ENCODE results near the gene PCDH18. TPM values are rescaled to one million over a fixed set of nuclear protein-coding genes. Genes with fewer than 3 reads are reported as not detected.

Gene PCDH18, protein sequence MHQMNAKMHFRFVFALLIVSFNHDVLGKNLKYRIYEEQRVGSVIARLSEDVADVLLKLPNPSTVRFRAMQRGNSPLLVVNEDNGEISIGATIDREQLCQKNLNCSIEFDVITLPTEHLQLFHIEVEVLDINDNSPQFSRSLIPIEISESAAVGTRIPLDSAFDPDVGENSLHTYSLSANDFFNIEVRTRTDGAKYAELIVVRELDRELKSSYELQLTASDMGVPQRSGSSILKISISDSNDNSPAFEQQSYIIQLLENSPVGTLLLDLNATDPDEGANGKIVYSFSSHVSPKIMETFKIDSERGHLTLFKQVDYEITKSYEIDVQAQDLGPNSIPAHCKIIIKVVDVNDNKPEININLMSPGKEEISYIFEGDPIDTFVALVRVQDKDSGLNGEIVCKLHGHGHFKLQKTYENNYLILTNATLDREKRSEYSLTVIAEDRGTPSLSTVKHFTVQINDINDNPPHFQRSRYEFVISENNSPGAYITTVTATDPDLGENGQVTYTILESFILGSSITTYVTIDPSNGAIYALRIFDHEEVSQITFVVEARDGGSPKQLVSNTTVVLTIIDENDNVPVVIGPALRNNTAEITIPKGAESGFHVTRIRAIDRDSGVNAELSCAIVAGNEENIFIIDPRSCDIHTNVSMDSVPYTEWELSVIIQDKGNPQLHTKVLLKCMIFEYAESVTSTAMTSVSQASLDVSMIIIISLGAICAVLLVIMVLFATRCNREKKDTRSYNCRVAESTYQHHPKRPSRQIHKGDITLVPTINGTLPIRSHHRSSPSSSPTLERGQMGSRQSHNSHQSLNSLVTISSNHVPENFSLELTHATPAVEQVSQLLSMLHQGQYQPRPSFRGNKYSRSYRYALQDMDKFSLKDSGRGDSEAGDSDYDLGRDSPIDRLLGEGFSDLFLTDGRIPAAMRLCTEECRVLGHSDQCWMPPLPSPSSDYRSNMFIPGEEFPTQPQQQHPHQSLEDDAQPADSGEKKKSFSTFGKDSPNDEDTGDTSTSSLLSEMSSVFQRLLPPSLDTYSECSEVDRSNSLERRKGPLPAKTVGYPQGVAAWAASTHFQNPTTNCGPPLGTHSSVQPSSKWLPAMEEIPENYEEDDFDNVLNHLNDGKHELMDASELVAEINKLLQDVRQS
- total RNA-seq = 1 to 10 TPM; 3.6 to 7.7 TPM
- polyA plus RNA-seq = under 1 TPM; 0.89 to 0.90 TPM

DNA sequence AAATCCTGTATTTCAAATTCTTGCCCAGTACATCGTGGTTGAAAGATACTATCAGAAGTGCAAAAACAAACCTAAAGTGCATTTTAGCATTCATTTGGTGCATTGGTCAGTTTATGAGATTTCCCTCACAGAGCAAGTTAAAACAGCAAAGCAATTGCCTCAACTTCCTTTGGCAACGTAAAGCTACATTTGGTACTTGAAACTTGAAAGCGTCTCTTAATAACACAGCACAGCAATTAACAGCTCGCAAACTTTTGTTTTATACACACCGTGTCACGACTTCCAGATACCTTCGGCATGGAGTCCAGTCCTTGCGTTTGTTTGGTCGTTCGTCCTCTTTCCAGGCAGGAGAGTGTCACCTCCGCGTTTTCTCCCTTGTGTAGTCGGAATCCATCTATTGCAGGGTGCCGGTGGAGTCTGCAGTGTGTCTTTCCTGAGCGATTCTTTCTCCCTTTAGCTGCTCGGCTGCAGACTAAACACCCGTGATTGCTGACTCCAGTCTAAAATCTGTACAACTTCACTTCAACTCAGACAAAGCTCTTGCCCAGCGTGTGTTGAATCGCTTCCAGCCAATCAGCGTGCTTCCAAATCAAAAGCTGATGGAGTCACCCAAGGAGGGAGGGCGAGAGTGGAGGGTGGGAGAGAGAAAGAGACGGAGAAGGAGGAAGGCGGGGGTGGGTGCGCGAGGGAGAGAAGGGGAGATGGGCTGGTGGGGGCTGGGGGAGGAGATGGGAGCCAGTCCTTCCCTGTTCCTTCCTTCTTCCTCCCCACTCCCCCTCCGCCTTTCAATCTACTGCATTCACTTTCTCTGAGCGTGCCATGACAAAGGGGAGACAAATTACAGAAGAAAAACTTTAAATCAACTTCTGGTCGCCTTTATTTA, at the start of gene PCDH18:
PCDH18 (minus strand) TSS at position 509 of the 883 bp plus-strand sequence; CDS start at position 103, 406 bp downstream.
- H3K4me1 ChIP-seq (ENCODE audit: control insufficient read depth in 4 of 4, insufficient read depth in 4 of 4, low read length in 3 of 4) = peaks cover 0 to 4% (median 0%) of the 10 kb centered on the region in 4 donors
- H3K4me3 ChIP-seq (ENCODE audit: low read depth in 1 of 3, low read length in 3 of 3) = peak within 1 kb of the TSS in 2 of 3 donors; percentile 33 to 47
- peak within 1 kb of the TSS; percentile 22 to 46 for H3K27ac ChIP-seq (ENCODE audit: low read depth in 1 of 2, low read length in 2 of 2)
- no peaks in the 10 kb centered on the region for H3K36me3 ChIP-seq (ENCODE audit: control insufficient read depth in 4 of 4, insufficient read depth in 3 of 4, low read depth in 1 of 4, low read length in 3 of 4)
- TF ChIP-seq, protein P1, sequence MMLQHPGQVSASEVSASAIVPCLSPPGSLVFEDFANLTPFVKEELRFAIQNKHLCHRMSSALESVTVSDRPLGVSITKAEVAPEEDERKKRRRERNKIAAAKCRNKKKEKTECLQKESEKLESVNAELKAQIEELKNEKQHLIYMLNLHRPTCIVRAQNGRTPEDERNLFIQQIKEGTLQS (IDR thresholded peaks at IDR 0.05) = no peak
- peak; percentile 9 to 17 for TF ChIP-seq RAD21 (IDR thresholded peaks at IDR 0.05)
- peaks cover 0 to 3% (median 0%) of the 10 kb centered on the region in 4 donors for H3K9me3 ChIP-seq (ENCODE audit: control insufficient read depth in 4 of 4, low read length in 3 of 4)
- WGBS = 4% methylated on average over 28 of the region's 28 CpGs
- DNase-seq (ENCODE audit: low spot score) = no peak
- peak within 1 kb of the TSS in 1 of 2 donors; percentile 31 for H3K9ac ChIP-seq (ENCODE audit: low read depth in 1 of 2, low read length in 2 of 2)
- H3K27me3 ChIP-seq (ENCODE audit: control insufficient read depth in 4 of 4, insufficient read depth in 4 of 4, low read length in 3 of 4) = peaks cover 0 to 2% (median 0%) of the 10 kb centered on the region in 4 donors

DNA sequence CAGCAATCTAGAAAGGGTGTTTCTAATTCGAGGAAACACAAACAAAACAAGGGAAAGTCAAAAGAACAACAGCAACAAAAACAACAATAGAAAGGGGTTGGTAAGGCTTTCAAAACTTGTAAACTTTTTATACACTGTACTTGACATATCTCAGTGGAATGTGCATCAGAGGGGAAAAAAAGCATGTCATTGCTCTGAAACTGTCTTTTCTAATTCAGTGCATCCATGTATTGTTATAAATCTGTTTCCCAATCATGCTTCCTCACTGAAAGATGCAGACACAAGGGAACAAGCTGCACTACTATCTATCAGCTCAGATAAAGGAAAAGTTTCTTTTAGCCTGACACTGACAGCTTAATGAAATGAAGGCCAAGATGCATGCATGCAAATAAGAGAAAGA, 44.2 kb upstream of the PCDH18 start:
- H3K36me3 ChIP-seq (ENCODE audit: control insufficient read depth in 4 of 4, insufficient read depth in 3 of 4, low read depth in 1 of 4, low read length in 3 of 4) = no peaks in the 10 kb centered on the region
- no peaks in the 10 kb centered on the region for H3K9me3 ChIP-seq (ENCODE audit: control insufficient read depth in 4 of 4, low read length in 3 of 4)
- no peaks in the 10 kb centered on the region for H3K27me3 ChIP-seq (ENCODE audit: control insufficient read depth in 4 of 4, insufficient read depth in 4 of 4, low read length in 3 of 4)
- TF ChIP-seq FOXA1 (IDR thresholded peaks at IDR 0.05) (no peak), HNF4G (IDR thresholded peaks at IDR 0.05) (no peak), RAD21 (IDR thresholded peaks at IDR 0.05) (no peak), FOXA2 (IDR thresholded peaks at IDR 0.05) (no peak), GABPA (IDR thresholded peaks at IDR 0.05 in 1 of 2, conservative IDR thresholded peaks at IDR 0.05 in 1 of 2) (no peak), EGR1 (IDR thresholded peaks at IDR 0.05; ENCODE audit: low read depth in 2 of 2) (no peak), TAF1 (conservative IDR thresholded peaks at IDR 0.05) (no peak), JUND (IDR thresholded peaks at IDR 0.05) (no peak), SP1 (IDR thresholded peaks at IDR 0.05) (no peak), RXRA (IDR thresholded peaks at IDR 0.05) (no peak), NR2F2 (IDR thresholded peaks at IDR 0.05) (no peak), HNF4A (conservative IDR thresholded peaks at IDR 0.05) (no peak), YY1 (IDR thresholded peaks at IDR 0.05) (no peak)
- TF ChIP-seq, protein P2, sequence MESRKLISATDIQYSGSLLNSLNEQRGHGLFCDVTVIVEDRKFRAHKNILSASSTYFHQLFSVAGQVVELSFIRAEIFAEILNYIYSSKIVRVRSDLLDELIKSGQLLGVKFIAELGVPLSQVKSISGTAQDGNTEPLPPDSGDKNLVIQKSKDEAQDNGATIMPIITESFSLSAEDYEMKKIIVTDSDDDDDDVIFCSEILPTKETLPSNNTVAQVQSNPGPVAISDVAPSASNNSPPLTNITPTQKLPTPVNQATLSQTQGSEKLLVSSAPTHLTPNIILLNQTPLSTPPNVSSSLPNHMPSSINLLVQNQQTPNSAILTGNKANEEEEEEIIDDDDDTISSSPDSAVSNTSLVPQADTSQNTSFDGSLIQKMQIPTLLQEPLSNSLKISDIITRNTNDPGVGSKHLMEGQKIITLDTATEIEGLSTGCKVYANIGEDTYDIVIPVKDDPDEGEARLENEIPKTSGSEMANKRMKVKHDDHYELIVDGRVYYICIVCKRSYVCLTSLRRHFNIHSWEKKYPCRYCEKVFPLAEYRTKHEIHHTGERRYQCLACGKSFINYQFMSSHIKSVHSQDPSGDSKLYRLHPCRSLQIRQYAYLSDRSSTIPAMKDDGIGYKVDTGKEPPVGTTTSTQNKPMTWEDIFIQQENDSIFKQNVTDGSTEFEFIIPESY (IDR thresholded peaks at IDR 0.05) = no peak
- TF ChIP-seq, protein P3, sequence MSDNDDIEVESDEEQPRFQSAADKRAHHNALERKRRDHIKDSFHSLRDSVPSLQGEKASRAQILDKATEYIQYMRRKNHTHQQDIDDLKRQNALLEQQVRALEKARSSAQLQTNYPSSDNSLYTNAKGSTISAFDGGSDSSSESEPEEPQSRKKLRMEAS (IDR thresholded peaks at IDR 0.05) = no peak
- TF ChIP-seq, protein P1 (IDR thresholded peaks at IDR 0.05) = no peak
- TF ChIP-seq, protein P4, sequence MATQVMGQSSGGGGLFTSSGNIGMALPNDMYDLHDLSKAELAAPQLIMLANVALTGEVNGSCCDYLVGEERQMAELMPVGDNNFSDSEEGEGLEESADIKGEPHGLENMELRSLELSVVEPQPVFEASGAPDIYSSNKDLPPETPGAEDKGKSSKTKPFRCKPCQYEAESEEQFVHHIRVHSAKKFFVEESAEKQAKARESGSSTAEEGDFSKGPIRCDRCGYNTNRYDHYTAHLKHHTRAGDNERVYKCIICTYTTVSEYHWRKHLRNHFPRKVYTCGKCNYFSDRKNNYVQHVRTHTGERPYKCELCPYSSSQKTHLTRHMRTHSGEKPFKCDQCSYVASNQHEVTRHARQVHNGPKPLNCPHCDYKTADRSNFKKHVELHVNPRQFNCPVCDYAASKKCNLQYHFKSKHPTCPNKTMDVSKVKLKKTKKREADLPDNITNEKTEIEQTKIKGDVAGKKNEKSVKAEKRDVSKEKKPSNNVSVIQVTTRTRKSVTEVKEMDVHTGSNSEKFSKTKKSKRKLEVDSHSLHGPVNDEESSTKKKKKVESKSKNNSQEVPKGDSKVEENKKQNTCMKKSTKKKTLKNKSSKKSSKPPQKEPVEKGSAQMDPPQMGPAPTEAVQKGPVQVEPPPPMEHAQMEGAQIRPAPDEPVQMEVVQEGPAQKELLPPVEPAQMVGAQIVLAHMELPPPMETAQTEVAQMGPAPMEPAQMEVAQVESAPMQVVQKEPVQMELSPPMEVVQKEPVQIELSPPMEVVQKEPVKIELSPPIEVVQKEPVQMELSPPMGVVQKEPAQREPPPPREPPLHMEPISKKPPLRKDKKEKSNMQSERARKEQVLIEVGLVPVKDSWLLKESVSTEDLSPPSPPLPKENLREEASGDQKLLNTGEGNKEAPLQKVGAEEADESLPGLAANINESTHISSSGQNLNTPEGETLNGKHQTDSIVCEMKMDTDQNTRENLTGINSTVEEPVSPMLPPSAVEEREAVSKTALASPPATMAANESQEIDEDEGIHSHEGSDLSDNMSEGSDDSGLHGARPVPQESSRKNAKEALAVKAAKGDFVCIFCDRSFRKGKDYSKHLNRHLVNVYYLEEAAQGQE (IDR thresholded peaks at IDR 0.05) = no peak
- TF ChIP-seq, protein P5, sequence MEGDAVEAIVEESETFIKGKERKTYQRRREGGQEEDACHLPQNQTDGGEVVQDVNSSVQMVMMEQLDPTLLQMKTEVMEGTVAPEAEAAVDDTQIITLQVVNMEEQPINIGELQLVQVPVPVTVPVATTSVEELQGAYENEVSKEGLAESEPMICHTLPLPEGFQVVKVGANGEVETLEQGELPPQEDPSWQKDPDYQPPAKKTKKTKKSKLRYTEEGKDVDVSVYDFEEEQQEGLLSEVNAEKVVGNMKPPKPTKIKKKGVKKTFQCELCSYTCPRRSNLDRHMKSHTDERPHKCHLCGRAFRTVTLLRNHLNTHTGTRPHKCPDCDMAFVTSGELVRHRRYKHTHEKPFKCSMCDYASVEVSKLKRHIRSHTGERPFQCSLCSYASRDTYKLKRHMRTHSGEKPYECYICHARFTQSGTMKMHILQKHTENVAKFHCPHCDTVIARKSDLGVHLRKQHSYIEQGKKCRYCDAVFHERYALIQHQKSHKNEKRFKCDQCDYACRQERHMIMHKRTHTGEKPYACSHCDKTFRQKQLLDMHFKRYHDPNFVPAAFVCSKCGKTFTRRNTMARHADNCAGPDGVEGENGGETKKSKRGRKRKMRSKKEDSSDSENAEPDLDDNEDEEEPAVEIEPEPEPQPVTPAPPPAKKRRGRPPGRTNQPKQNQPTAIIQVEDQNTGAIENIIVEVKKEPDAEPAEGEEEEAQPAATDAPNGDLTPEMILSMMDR (IDR thresholded peaks at IDR 0.05; ENCODE audit: low read depth, low read length, missing input control) = no peak
- H3K4me1 ChIP-seq (ENCODE audit: control insufficient read depth in 4 of 4, insufficient read depth in 4 of 4, low read length in 3 of 4) = no peaks in the 10 kb centered on the region
- DNase-seq (ENCODE audit: low spot score) = no peak
- no peak overlapping the region for H3K4me3 ChIP-seq (ENCODE audit: low read depth in 1 of 3, low read length in 3 of 3)
- WGBS = 23% methylated on average over 1 of the region's 1 CpG
- H3K27ac ChIP-seq (ENCODE audit: low read depth in 1 of 2, low read length in 2 of 2) = no peak overlapping the region
- no peak overlapping the region for H3K9ac ChIP-seq (ENCODE audit: low read depth in 1 of 2, low read length in 2 of 2)

Measured in liver (tissue), 9 donors.